Epidermal melanocyte (primary cell): ENCODE data around the gene YTHDF1.
"Not testable (repeated sequence)": the region's sequence is repeated elsewhere in the genome, so short reads cannot be mapped to it uniquely, and the experiment has no call there.

Experiments
- DNase-seq: peaks from one replicate; pipeline ENCODE4 v3.0.0; 2011; ENCODE audit warnings: low spot score; ENCODE audit not compliant: insufficient read length

Gene YTHDF1

GRCh38 chr20:63227260-63227659 is 11.3 kb upstream of the YTHDF1 start:
- no peak for DNase-seq

GRCh38 chr20:63226042-63226943 is 10.4 kb upstream of the YTHDF1 start:
- no peak for DNase-seq

DNA sequence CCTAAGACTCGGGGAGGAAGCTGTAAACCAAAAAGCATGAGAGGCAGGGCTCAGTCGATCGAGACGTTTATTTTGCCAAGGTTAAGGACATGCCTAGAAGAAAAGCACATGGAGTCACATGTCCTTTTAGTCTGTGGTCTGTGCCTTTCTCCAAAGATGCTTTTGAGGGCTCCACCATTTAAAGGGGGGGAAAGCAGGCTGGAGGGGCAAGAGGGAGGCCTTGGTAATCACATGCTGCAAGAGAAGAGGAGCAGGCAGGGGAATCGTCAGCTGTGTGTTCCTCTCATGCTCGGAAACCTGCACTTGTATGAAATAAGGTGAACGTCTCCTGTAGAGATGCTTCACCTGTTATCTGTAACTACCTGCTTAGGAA is 9.1 kb upstream of the YTHDF1 start:
- no peak for DNase-seq

GRCh38 chr20:63224412-63225081 is 8.6 kb upstream of the YTHDF1 start:
- no peak for DNase-seq

DNA sequence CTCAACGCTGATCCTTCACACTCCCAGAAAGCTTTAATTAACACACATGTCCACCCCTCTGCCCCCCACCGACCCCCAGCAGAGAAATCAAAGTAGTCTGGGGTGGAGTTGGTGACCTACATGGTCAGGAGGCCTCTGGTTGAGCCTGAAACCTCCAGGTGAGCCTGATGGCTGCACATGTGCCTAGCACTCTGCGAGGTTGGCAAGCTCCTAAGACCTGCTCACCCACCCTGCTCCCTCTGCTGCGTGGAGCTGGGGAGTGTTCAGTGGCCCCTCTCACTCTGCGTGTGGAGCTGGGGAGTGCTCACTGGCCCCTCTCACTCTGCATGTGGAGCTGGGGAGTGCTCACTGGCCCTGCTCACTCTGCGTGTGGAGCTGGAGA is 7.9 kb upstream of the YTHDF1 start:
- DNase-seq, result no peak

- no peak for DNase-seq
Measured at GRCh38 chr20:63223121-63223825, 7.3 kb upstream of the YTHDF1 start.

- no peak for DNase-seq
Measured at GRCh38 chr20:63222541-63222940, 6.6 kb upstream of the YTHDF1 start.

DNA sequence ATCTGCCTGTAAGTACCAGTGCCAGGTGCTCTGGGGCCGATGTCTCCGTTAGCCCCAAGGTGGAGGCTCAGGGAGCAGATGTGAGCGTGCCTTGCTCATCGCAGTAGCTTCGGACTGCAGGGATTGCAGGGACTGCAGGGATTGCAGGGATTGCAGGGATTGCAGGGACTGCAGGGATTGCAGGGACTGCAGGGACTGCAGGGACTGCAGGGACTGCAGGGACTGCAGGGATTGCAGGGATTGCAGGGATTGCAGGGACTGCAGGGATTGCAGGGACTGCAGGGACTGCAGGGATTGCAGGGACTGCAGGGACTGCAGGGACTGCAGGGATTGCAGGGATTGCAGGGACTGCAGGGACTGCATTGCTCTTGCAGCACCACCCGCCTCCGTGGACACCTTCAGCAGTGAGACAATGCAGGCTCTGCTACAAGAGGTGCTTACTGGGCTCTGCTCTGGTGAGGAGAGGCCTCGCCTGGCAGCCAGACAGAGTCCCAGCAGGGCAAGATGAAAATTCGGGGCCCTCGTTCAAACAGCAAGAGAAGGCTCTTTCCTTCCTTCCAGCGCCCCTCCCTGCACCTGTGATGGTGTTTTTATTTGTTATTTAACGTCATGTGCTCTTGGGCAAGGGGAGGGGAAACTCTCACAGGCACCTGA is 5.6 kb upstream of the YTHDF1 start:
- not testable (repeated sequence) for DNase-seq

DNA sequence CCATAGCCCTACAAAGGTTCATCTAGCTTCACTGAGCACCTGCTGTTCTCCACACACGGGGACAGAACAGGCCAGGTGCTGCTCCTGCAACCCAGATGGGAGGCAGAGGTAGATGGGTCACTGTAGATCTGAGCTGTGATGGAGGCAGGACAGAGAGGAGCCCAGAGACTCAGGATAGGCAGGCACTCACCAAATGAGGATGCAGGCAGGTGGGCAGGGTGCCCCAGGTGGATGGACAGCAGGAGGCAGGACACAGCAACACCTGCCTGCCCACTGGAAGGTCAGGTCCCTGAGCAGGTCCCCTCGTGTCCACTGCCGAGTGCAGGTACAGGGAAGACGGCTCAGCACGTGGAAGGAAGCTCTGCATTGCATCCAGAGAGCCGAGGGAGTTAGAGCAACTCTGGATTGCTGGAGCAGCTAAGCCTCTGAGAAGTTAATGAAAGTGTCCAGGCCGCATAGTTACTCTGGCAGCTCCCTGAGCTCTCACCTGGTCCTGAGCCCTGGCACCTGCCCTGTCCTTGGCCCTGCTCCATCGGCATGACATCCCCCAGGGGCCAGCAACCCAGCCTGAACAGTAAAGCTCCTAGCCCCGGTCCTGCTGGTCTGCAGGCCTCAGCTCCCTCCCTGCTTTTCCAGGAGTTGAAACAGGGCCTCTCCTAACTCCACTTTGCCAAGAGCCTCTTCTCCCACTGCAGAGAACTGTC is 4.9 kb upstream of the YTHDF1 start:
- no peak for DNase-seq

DNA sequence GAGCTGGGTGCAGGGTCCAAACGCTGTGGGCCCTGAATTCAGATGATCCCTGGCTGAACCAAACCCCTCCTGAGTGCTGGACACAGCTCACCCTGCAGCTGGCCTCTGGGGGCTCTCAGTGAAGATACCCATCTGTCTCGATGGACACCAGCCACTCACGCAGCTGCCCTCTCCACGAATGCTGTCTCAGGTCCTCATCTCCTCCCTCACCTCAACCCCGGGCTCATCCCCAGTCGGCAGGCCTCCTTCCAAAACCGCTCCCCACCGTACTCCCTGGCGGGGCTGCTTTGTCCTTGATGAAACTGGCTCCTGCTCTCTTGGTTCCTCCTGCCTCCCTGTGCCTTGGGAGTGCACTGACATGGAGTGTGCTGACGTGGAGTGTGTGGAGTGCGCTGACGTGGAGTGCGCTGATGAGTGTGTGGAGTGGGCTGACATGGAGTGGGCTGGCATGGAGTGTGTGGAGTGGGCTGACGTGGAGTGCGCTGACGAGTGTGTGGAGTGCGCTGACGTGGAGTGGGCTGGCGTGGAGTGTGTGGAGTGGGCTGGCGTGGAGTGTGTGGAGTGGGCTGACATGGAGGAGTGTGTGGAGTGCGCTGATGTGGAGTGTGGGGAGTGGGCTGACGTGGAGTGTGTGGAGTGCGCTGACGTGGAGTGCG is 4.1 kb upstream of the YTHDF1 start:
- no peak for DNase-seq

- DNase-seq, result no peak
Measured at GRCh38 chr20:63219447-63219821, 3.5 kb upstream of the YTHDF1 start.

- DNase-seq, result no peak
Measured at GRCh38 chr20:63218701-63219446, 2.9 kb upstream of the YTHDF1 start.

DNA sequence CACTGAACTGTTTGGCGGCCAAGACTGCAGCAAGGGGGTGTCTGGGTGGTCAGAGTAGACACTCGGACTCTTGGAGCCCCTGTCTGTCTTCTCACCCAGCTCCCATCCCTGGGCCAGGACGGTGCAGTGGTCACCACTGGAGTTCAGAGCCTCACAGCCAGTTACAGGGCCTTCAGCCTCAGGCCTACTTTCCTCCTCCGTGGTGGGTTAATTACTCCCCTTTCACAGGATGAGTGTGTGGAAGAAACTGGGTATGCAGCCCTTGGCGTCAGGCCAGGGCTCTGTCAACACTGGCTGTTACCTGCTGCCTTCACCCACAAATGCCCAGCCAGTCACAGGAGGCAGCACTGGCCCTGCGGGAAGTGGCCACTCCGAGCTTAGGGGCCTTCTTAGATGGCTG is 1.8 kb upstream of the YTHDF1 start:
- DNase-seq, result no peak

DNA sequence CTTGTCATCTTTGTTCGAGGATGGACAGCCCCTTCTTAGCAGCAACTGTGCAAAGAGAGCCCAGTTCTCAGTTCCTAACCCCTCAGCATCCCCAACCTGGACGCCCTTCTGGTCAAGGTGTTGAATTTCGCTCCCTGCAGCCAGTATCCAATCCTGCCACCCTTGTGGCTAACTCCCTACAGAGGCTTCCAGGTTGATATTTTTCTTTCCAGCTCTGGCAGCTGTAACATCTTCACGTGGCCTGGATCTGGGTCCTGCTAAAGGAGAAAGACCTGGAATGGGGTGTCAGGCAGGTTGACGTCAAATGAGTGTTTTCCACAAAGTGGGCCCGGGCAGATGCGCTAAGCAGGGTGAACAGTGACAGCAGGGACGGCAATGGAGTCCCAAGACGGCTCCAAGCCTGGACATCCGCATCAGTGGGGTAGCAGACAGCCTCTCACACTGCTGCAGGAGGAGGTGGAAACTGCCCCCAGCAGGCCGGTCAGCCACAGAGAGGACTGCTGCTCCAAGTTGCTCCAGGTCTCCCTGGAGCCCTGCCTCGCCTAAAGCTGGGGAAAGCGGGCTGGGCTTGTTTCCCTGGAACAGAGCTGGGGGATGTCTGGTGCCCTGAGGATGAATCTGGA is 1.0 kb upstream of the YTHDF1 start:
- DNase-seq, result no peak

- peak; percentile 81 for DNase-seq
Measured at GRCh38 chr20:63215101-63216040, 560 bp downstream of the YTHDF1 start.

GRCh38 chr20:63214514-63214913 is 1.4 kb downstream of the YTHDF1 start:
- no peak for DNase-seq

DNA sequence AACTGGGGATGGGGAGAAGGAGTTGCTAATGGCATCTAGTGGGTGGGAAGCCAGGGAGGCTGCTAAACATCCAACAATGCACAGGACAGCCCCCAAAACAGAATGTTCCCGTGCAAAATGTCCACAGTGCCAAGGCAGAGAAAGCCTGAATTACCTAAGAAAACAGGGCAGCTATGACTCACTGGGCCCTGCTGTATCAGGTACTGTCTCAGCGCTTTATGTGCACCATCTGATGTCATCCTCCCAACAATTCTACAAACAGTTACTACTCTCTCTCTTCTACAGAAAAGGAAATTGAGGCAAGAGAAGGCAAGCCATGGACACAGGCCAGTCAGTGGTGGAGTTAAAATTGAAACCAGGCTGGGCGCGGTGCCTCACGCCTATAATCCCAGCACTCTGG is 3.1 kb downstream of the YTHDF1 start:
- DNase-seq, result no peak

DNA sequence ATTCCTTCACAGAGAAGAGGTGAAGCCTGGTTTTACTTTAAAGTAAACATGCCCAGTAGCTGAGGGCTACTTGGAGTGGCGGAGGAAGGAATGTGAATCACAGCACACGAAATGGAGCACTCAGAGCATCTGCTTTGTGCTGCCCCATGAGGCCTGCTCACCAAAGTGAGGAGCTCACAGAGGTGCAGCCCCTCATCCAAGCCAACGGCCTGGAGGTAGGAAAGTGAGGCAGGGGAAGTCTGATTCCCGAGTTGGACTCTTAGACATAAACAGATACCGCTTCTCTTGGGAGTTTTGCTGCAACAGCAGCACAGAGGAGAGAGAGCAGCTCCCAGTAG is 3.6 kb downstream of the YTHDF1 start:
- DNase-seq, result no peak
